ENCODE data around the gene PDCD11. TPM values are rescaled to one million over a fixed set of nuclear protein-coding genes. Genes with fewer than 3 reads are reported as not detected.

Gene PDCD11
- total and polyA plus RNA-seq, 5 donors = 7.6 to 15.7 (median 11.9) TPM

GRCh38 chr10:103493916-103494877 lies 97.8 kb downstream of the PDCD11 start:
- Histone ChIP-seq H3K4me1 (ENCODE audit: control insufficient read depth, insufficient read depth, low read length) (no peaks in the 10 kb centered on the region), H3K9me3 (ENCODE audit: control insufficient read depth, low read length) (no peaks in the 10 kb centered on the region), H3K27ac (ENCODE audit: low read length) (no peak overlapping the region), H3K27me3 (ENCODE audit: control insufficient read depth, insufficient read depth) (no peaks in the 10 kb centered on the region), H3K4me3 (ENCODE audit: low read length) (peak overlapping the region; percentile 65)
- ATAC-seq = peak; percentile 21 to 51
- peak; percentile 21 to 68 (median 62) for DNase-seq
- WGBS = 1% methylated on average over 91 of the region's 92 CpGs
- intact Hi-C loops (cut with DNase I) = no loop called here

- Histone ChIP-seq H3K9me3 (ENCODE audit: control insufficient read depth, low read length) (no peaks in the 10 kb centered on the region), H3K4me3 (ENCODE audit: low read length) (no peak overlapping the region), H3K27me3 (ENCODE audit: control insufficient read depth, insufficient read depth) (peaks cover 2% of the 10 kb centered on the region), H3K4me1 (ENCODE audit: control insufficient read depth, insufficient read depth, low read length) (no peaks in the 10 kb centered on the region), H3K27ac (ENCODE audit: low read length) (no peak overlapping the region)
- 91% methylated on average over 3 of the region's 3 CpGs for WGBS
- no peak for DNase-seq
- intact Hi-C loops (cut with DNase I) = no loop called here
- ATAC-seq = no peak
Measured at GRCh38 chr10:103495321-103495720, 98.9 kb downstream of the PDCD11 start.

Small RNAs within 50 kb of the gene (microRNA-seq; reads per million reads assigned to microRNA genes)
- gene MIR1307 = 698 to 1,505 reads per million in 2 donors

Other genes starting within 250 kb of the PDCD11 start
- gene NT5C2, start 203.4 kb upstream of the PDCD11 start, total RNA-seq = 10 to 100 TPM; 34.7 to 46.1 (median 39.4) TPM
- gene NT5C2, start 203.4 kb upstream of the PDCD11 start, polyA plus RNA-seq = 23.3 TPM
- gene RPEL1, start 150.7 kb upstream of the PDCD11 start, total RNA-seq = not detected
- gene RPEL1, start 150.7 kb upstream of the PDCD11 start, polyA plus RNA-seq = not detected
- not detected for gene INA, start 119.5 kb upstream of the PDCD11 start, total RNA-seq
- 0.16 TPM for gene INA, start 119.5 kb upstream of the PDCD11 start, polyA plus RNA-seq
- gene PCGF6, start 45.5 kb upstream of the PDCD11 start, total RNA-seq = 1 to 10 TPM; 6.6 to 8.6 (median 7.0) TPM
- gene PCGF6, start 45.5 kb upstream of the PDCD11 start, polyA plus RNA-seq = 5.5 TPM
- gene TAF5, start 28.6 kb upstream of the PDCD11 start, total RNA-seq = 1 to 10 TPM; 1.6 to 2.9 (median 2.0) TPM
- 1.5 TPM for gene TAF5, start 28.6 kb upstream of the PDCD11 start, polyA plus RNA-seq
- gene ATP5MK, start 151 bp upstream of the PDCD11 start, total RNA-seq = 100 to 1,000 TPM; 819 to 995 (median 889) TPM
- gene ATP5MK, start 151 bp upstream of the PDCD11 start, polyA plus RNA-seq = 3,797 TPM
- 10 to 100 TPM; 24.6 to 31.9 (median 30.3) TPM for gene CALHM2, start 55.7 kb downstream of the PDCD11 start, total RNA-seq
- 22.1 TPM for gene CALHM2, start 55.7 kb downstream of the PDCD11 start, polyA plus RNA-seq
- gene CALHM1, start 62.3 kb downstream of the PDCD11 start, total RNA-seq = not detected
- gene CALHM1, start 62.3 kb downstream of the PDCD11 start, polyA plus RNA-seq = not detected
- not detected for gene CALHM3, start 82.6 kb downstream of the PDCD11 start, total RNA-seq
- not detected for gene CALHM3, start 82.6 kb downstream of the PDCD11 start, polyA plus RNA-seq
- under 1 TPM; 0.11 to 0.20 (median 0.14) TPM for gene NEURL1, start 97.1 kb downstream of the PDCD11 start, total RNA-seq
- 0.16 TPM for gene NEURL1, start 97.1 kb downstream of the PDCD11 start, polyA plus RNA-seq

Data from right cardiac atrium (tissue), 5 donors.